HG03108 (cell line): ENCODE results near the gene SLC12A1.

Experiments used
- ATAC-seq: cut with Tn5 transposase; IDR thresholded peaks from one replicate; pipeline ENCODE4 v1.9.1; 2021; ENCODE audit warnings: moderate library complexity; ENCODE audit not compliant: unreplicated experiment

The SLC12A1 gene

DNA sequence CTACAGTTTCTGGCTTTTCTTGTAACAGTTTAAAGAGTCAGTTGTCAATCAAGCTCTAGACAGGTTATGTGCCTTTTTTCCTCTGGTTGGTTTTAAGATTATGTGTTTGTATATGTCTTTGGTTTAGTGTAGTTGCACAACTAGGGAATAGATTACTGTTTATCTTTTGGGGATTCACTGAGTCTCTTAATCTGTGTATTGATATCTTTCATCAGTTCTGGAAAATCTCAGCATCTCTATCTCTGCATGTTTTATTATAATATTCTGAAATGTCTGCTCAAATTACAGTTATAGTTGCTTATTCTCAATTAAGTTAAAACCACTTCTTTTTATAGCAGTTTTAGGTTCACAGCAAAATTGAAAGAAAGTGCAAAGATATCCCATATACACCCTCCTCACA, 139.4 kb downstream of the SLC12A1 start:
- ATAC-seq, result no peak

DNA sequence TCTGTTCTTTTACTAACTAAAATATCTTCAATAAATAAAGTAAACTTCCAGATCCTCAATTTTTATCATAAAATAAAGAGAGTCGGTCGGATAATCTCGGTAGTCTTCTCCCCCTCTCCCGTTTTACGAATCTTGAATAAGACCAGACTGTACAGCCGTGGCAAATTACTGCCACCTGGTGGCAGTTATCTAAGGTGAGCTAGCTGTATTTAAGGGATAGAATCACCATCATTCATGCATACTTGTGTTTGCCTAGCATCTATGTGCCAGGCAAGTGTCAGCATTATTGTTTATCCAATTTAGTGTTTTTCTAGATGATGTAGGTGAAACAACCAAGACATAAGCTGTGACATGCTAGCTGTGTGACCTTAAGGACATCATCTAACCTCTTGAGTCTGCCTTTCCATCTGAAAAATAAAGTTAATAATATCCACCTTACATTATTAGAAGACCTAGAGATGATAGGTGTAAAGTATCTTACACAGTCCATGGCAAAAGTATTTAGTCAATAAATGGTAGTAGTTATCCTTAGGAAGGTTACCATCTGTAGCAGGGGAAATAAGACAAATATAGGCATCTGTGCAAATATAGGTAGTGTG, 146.5 kb downstream of the SLC12A1 start:
- no peak for ATAC-seq
